Esophagus muscularis mucosa (tissue), 3 donors: ENCODE results near the gene PDE6D.

Source experiments
- CTCF ChIP-seq, 3 experiments: fragments of 200-600 bp in 2 of 3; fragments of 450-650 bp in 1 of 3; sonication (generic) in 2 of 3; IDR thresholded peaks; one replicate each; pipeline ENCODE4 v1.5.1; 2017 to 2019; ENCODE audit warnings: antibody characterized with exemption in 3 of 3, mild to moderate bottlenecking in 2 of 3, moderate library complexity in 1 of 3
- POLR2AphosphoS5 ChIP-seq, 2 donors: sonication (generic); formaldehyde crosslinking; IDR thresholded peaks; one replicate each; pipeline ENCODE4 v1.6.1; 2017; ENCODE audit warnings: antibody characterized with exemption in 2 of 2

GRCh38 chr2:231691251-231691772 is 89.8 kb downstream of the PDE6D start:
- TF ChIP-seq POLR2AphosphoS5 (IDR thresholded peaks at IDR 0.05) (no peak), CTCF (IDR thresholded peaks at IDR 0.05) (no peak)
